IMR-90 (cell line): ENCODE measurements around the gene FNTB. TPM values are rescaled to one million over a fixed set of nuclear protein-coding genes. Genes with fewer than 3 reads are reported as not detected.

ENCODE experiments used
- ATAC-seq: fragments of 200-7000 bp; cut with Tn5 transposase; 2 replicates; pipeline ENCODE4 v1.9.1; 2020; ENCODE audit warnings: low read depth, mild to moderate bottlenecking, moderate library complexity
- BruUV-seq: library from RNA; stranded (reverse); fragments of 400-500 nt; replicated peaks from 2 replicates; lab custom pipeline; 2021; lab: Mats Ljungman, UMichigan
- CTCF ChIA-PET: fragments of 300-600 bp; formaldehyde crosslinking; extraction: SDS; loops from one replicate; lab custom pipeline; 2021; ENCODE audit warnings: antibody characterized with exemption; lab: Yijun Ruan, JAX
- POLR2A ChIA-PET: fragments of 300-600 bp; sonication (Branson Sonifier 250); formaldehyde crosslinking; loops from one replicate; lab custom pipeline; 2022; ENCODE audit warnings: antibody characterized with exemption; ENCODE audit not compliant: unreplicated experiment; lab: Charles Lee
- DNase-seq: peaks from one replicate; pipeline ENCODE4 v3.0.0; 2013
- H2AFZ ChIP-seq: replicated peaks from 2 replicates; pipeline ENCODE3; 2013; ENCODE audit warnings: low read length, mild to moderate bottlenecking; ENCODE audit not compliant: poor library complexity
- H2AK5ac ChIP-seq: 2 replicates; pipeline ENCODE4 v1.6.1; 2013; ENCODE audit warnings: low read depth, low read length, inconsistent platforms
- H2AK9ac ChIP-seq: replicated peaks from 2 replicates; pipeline ENCODE3; 2013; ENCODE audit warnings: mild to moderate bottlenecking, low read depth, low read length, moderate library complexity; ENCODE audit not compliant: poor library complexity
- H2BK120ac ChIP-seq: 2 replicates; pipeline ENCODE4 v1.6.1; 2013; ENCODE audit warnings: low read depth, low read length, inconsistent platforms
- H2BK15ac ChIP-seq: 3 replicates; pipeline ENCODE4 v1.6.1; 2013; ENCODE audit warnings: low read depth, low read length, inconsistent platforms
- H2BK20ac ChIP-seq: 2 replicates; pipeline ENCODE4 v1.6.1; 2013; ENCODE audit warnings: low read depth, mild to moderate bottlenecking, inconsistent platforms, low read length, moderate library complexity
- H2BK5ac ChIP-seq: 2 replicates; pipeline ENCODE4 v1.6.1; 2013; ENCODE audit warnings: mild to moderate bottlenecking, low read depth, low read length, inconsistent platforms; ENCODE audit not compliant: poor library complexity, severe bottlenecking
- H3K14ac ChIP-seq: replicated peaks from 2 replicates; pipeline ENCODE4 v1.6.1; 2013; ENCODE audit warnings: low read depth, low read length, inconsistent platforms
- H3K18ac ChIP-seq: 2 replicates; pipeline ENCODE4 v1.6.1; 2013; ENCODE audit warnings: low read depth, low read length, control low read depth
- H3K23ac ChIP-seq: 2 replicates; pipeline ENCODE4 v1.6.1; 2013; ENCODE audit warnings: low read depth, low read length, inconsistent platforms
- H3K27ac ChIP-seq: 2 replicates; pipeline ENCODE4 v1.5.1; 2013; ENCODE audit warnings: mild to moderate bottlenecking, control low read depth, low read length; ENCODE audit not compliant: insufficient read depth
- H3K27me3 ChIP-seq: 2 replicates; pipeline ENCODE4 v1.6.1; 2013; ENCODE audit warnings: low read length; ENCODE audit not compliant: control insufficient read depth, insufficient read depth
- H3K36me3 ChIP-seq: 2 replicates; pipeline ENCODE4 v1.6.1; 2013; ENCODE audit warnings: low read length, mixed read lengths; ENCODE audit not compliant: control insufficient read depth, insufficient read depth
- H3K4ac ChIP-seq: 2 replicates; pipeline ENCODE4 v1.6.1; 2013; ENCODE audit warnings: low read depth, low read length, inconsistent platforms
- H3K4me1 ChIP-seq: 2 replicates; pipeline ENCODE4 v1.6.1; 2013; ENCODE audit warnings: low read length, mixed read lengths; ENCODE audit not compliant: control insufficient read depth, insufficient read depth
- H3K4me2 ChIP-seq: 2 replicates; pipeline ENCODE4 v1.6.1; 2013; ENCODE audit warnings: low read depth, mild to moderate bottlenecking, control low read depth, low read length, moderate library complexity
- H3K4me3 ChIP-seq: 2 replicates; pipeline ENCODE4 v1.5.1; 2013; ENCODE audit warnings: low read depth, mild to moderate bottlenecking, control low read depth, low read length, moderate library complexity; ENCODE audit not compliant: insufficient read depth
- H3K56ac ChIP-seq: 2 replicates; pipeline ENCODE4 v1.6.1; 2013; ENCODE audit warnings: low read length, inconsistent platforms; ENCODE audit not compliant: insufficient read depth; ENCODE audit errors: extremely low read depth
- H3K79me1 ChIP-seq, 2 experiments: 2 replicates each; pipeline ENCODE4 v1.6.1; 2013; ENCODE audit warnings: low read length in 2 of 2, inconsistent platforms in 1 of 2, low read depth in 1 of 2
- H3K9ac ChIP-seq: 2 replicates; pipeline ENCODE4 v1.6.1; 2013; ENCODE audit warnings: low read depth, low read length, control low read depth
- H3K9me1 ChIP-seq: 2 replicates; pipeline ENCODE4 v1.6.1; 2013; ENCODE audit warnings: low read length, inconsistent platforms; ENCODE audit not compliant: insufficient read depth
- H3K9me3 ChIP-seq: 2 replicates; pipeline ENCODE4 v1.6.1; 2013; ENCODE audit warnings: low read length; ENCODE audit not compliant: control insufficient read depth, insufficient read depth
- H4K20me1 ChIP-seq: 2 replicates; pipeline ENCODE4 v1.6.1; 2013; ENCODE audit warnings: low read length, inconsistent platforms; ENCODE audit not compliant: insufficient read depth
- H4K5ac ChIP-seq: 2 replicates; pipeline ENCODE4 v1.6.1; 2013; ENCODE audit warnings: mild to moderate bottlenecking, low read depth, low read length, control low read depth
- H4K8ac ChIP-seq, 2 experiments: 2 replicates each; pipeline ENCODE4 v1.6.1; 2013; ENCODE audit warnings: low read depth in 2 of 2, low read length in 2 of 2, control low read depth in 1 of 2, inconsistent platforms in 1 of 2
- H4K91ac ChIP-seq: 2 replicates; pipeline ENCODE4 v1.6.1; 2013; ENCODE audit warnings: low read depth, low read length, inconsistent platforms; ENCODE audit not compliant: insufficient read depth
- BHLHE40 ChIP-seq: fragments of 150-350 bp; IDR thresholded peaks from 2 replicates; pipeline ENCODE4 v1.6.1; 2016; ENCODE audit warnings: mild to moderate bottlenecking, low read depth, low read length
- MAZ ChIP-seq: IDR thresholded peaks from 2 replicates; pipeline ENCODE4 v1.6.1; 2012; ENCODE audit warnings: low read depth, mild to moderate bottlenecking, low read length, improper control_type of control experiment, moderate library complexity, borderline replicate concordance
- POLR2A ChIP-seq: IDR thresholded peaks from 2 replicates; pipeline ENCODE4 v1.6.1; 2012; ENCODE audit warnings: mild to moderate bottlenecking, low read depth, low read length
- RFX5 ChIP-seq: IDR thresholded peaks from 2 replicates; pipeline ENCODE4 v1.8.0; 2012; ENCODE audit warnings: low read depth, mild to moderate bottlenecking, low read length, moderate library complexity
- WGBS, 2 experiments: methylation state at CpG; one replicate each; pipeline versions ENCODE4 v1.1.5 to v1.1.7; 2013; ENCODE audit warnings: missing lambda C conversion rate in 2 of 2; ENCODE audit not compliant: insufficient read length in 1 of 2; ENCODE audit errors: extremely low coverage in 2 of 2; 5-methylcytosine and 5-hydroxymethylcytosine counted together
- dilution Hi-C: fragments of 300-500 bp; cut with HindIII; formaldehyde crosslinking; loops from one replicate; pipeline ENCODE4 v1.14.3; 2018; ENCODE audit warnings: low sequenced_read_pairs; ENCODE audit not compliant: unreplicated experiment
- in situ Hi-C: fragments of 300-500 bp; cut with MboI; formaldehyde crosslinking; loops from 3 replicates; pipeline ENCODE4 v1.14.3; 2019; ENCODE audit warnings: low sequenced_read_pairs, inconsistent platforms, mixed read lengths
- intact Hi-C: fragments of 100-400 bp; cut with micrococcal nuclease; formaldehyde crosslinking; loops from 2 replicates; pipeline ENCODE4 v1.10.0; 2022
- polyA plus RNA-seq, 3 experiments: library from polyadenylated mRNA; depleted of rRNA; stranded (reverse); fragments of >200 nt; gene quantifications; 2 replicates each; pipeline ENCODE4 v1.2.3, GENCODE V29; 2012; ENCODE audit warnings: low replicate concordance in 1 of 3
- total RNA-seq: library from RNA; depleted of rRNA; stranded (reverse); fragments of >200 nt; gene quantifications from 2 replicates; pipeline ENCODE4 v1.2.3, GENCODE V29; 2012
- TF ChIP-seq, protein P1 (sequence below): conservative IDR thresholded peaks from 2 replicates; pipeline ENCODE4 v1.5.1; 2012; ENCODE audit warnings: mild to moderate bottlenecking, low read depth, low read length, improper control_type of control experiment
- TF ChIP-seq, protein P2 (sequence below): fragments of 150-350 bp; IDR thresholded peaks from 2 replicates; pipeline ENCODE4 v1.6.1; 2017; ENCODE audit warnings: mild to moderate bottlenecking, antibody characterized with exemption, low read length, low read depth

The FNTB gene
- total and polyA plus RNA-seq, 2 of the 4 experiments (the other 2 are of a cell fraction): 9.9 to 18.5 TPM

DNA sequence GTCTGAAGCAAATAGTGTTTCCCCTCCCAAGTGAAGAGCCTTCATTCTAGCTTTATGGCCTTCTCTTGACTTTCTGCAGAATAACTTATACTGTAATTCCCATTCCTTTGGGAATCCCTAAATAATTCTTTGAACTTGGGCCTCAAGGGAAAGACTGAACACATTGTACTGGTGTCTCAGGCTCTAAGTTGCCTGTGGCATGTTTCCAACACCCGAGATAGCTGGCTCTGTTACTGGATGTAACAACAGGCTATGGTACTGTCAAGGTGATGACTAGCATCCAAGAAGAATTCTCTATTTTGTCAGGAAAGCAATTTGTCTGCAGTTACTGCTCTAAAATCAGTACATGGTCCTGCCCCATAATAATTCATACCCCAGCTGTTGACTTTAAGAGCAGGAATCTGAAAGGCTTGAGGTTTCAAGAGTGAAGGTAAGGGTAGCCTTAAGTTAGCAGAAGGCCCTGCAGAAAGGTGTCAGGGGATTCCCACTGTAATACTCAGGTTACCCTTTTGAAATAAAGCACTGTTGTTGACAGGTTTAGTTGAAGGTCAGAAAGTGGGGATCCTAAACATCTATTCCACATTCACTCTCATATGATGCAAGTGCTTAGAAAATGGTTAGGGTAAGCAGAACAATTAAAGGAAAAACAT, 49.4 kb upstream of the FNTB start:
- H3K4me3 ChIP-seq: no peak overlapping the region

More for the DNA sequence above, 49.4 kb upstream of the FNTB start:
- no TSS peak for BruUV-seq
- H3K4me2 ChIP-seq: no peak overlapping the region
- H3K27me3 ChIP-seq: no peaks in the 10 kb centered on the region
- no peak overlapping the region for H2AFZ ChIP-seq
- no peaks in the 10 kb centered on the region for H3K9me3 ChIP-seq
- TF ChIP-seq, protein P1, sequence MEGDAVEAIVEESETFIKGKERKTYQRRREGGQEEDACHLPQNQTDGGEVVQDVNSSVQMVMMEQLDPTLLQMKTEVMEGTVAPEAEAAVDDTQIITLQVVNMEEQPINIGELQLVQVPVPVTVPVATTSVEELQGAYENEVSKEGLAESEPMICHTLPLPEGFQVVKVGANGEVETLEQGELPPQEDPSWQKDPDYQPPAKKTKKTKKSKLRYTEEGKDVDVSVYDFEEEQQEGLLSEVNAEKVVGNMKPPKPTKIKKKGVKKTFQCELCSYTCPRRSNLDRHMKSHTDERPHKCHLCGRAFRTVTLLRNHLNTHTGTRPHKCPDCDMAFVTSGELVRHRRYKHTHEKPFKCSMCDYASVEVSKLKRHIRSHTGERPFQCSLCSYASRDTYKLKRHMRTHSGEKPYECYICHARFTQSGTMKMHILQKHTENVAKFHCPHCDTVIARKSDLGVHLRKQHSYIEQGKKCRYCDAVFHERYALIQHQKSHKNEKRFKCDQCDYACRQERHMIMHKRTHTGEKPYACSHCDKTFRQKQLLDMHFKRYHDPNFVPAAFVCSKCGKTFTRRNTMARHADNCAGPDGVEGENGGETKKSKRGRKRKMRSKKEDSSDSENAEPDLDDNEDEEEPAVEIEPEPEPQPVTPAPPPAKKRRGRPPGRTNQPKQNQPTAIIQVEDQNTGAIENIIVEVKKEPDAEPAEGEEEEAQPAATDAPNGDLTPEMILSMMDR: no peak
- TF ChIP-seq BHLHE40 (no peak), RFX5 (no peak), POLR2A (no peak), MAZ (no peak)
- TF ChIP-seq, protein P2, sequence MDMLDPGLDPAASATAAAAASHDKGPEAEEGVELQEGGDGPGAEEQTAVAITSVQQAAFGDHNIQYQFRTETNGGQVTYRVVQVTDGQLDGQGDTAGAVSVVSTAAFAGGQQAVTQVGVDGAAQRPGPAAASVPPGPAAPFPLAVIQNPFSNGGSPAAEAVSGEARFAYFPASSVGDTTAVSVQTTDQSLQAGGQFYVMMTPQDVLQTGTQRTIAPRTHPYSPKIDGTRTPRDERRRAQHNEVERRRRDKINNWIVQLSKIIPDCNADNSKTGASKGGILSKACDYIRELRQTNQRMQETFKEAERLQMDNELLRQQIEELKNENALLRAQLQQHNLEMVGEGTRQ: no peak
- H3K9ac ChIP-seq: no peak overlapping the region
- no peak overlapping the region for H3K56ac ChIP-seq
- H3K18ac ChIP-seq: no peak overlapping the region
- no peak; the same call in 1 of the 2 replicates for ATAC-seq
- no peak overlapping the region for H4K8ac ChIP-seq
- no peak overlapping the region for H3K14ac ChIP-seq
- DNase-seq: peak; percentile 18
- H4K5ac ChIP-seq: no peak overlapping the region
- H2BK5ac ChIP-seq: no peak overlapping the region
- peaks cover 6% of the 10 kb centered on the region for H3K36me3 ChIP-seq
- ChIA-PET CTCF (interaction anchor here (0.8 kb wide), 1 partner anchor 13 kb away, joined by 3 read pairs; no protein-coding TSS in a partner anchor), POLR2A (no interaction called here)
- H2BK15ac ChIP-seq: no peak overlapping the region
- H4K91ac ChIP-seq: no peak overlapping the region
- H3K23ac ChIP-seq: no peak overlapping the region
- no peaks in the 10 kb centered on the region; the same call in 1 of the 2 replicates for H4K20me1 ChIP-seq
- in situ Hi-C loops (no loop called here), intact Hi-C loops (no loop called here), dilution Hi-C loops (no loop called here)
- peaks cover 4% of the 10 kb centered on the region; the same call in 1 of the 2 replicates for H3K9me1 ChIP-seq
- H2BK120ac ChIP-seq: no peak overlapping the region
- H3K27ac ChIP-seq: no peak overlapping the region
- H2AK5ac ChIP-seq: no peak overlapping the region
- peaks cover 0 to 3% of the 10 kb centered on the region in 2 experiments; a peak in 1 of 4 replicates for H3K79me1 ChIP-seq
- H2BK20ac ChIP-seq: no peak overlapping the region
- no CpG with 5 or more reads among the region's 1 CpG for WGBS, 2 experiments
- H2AK9ac ChIP-seq: no peak overlapping the region
- no peak overlapping the region for H3K4ac ChIP-seq
- no peaks in the 10 kb centered on the region for H3K4me1 ChIP-seq
